ENCODE data around the gene LARP1. TPM values are rescaled to one million over a fixed set of nuclear protein-coding genes. Genes with fewer than 3 reads are reported as not detected.

LARP1 gene
- total and polyA plus RNA-seq, 10 of the 15 experiments (the other 5 are each of a cell fraction or from before 2014, with no cell fraction given): 22.6 to 227 (median 60.8) TPM

GRCh38 chr5:154756868-154757813, 2.0 kb downstream of the LARP1 start:
- WGBS (ENCODE audit: insufficient coverage, insufficient replicate concordance, low lambda C conversion rate, missing lambda C conversion rate): 2% methylated on average over 53 of the region's 73 CpGs
- DNase-seq (ENCODE audit: low read depth, low spot score) (no peak), FAIRE-seq (no peak), ATAC-seq (peak; percentile 2; the same call in 2 of the 3 replicates)
- RAD21 ChIA-PET (ENCODE audit: unreplicated experiment): interaction anchor here (3.8 kb wide), 1 partner anchor 12 kb away, joined by 14 read pairs; no protein-coding TSS in a partner anchor
- H3K4me3 ChIP-seq: peak overlapping the region; percentile 100
- POLR2A ChIA-PET: interaction anchor here (1.5 to 1.7 kb wide), 3 partner anchors 16 to 103 kb away, joined by 3 to 7 read pairs (median 3); partner anchors contain the start of gene CNOT8
- H3K9ac ChIP-seq (ENCODE audit: control insufficient read depth, insufficient read depth, low read length): peak overlapping the region; percentile 96
- peaks cover 34% of the 10 kb centered on the region for H3K4me1 ChIP-seq (ENCODE audit: control insufficient read depth, insufficient read depth, low read length)
- H3K27ac ChIP-seq (ENCODE audit: control insufficient read depth, insufficient read depth): peak overlapping the region; percentile 89
- H2AFZ ChIP-seq (ENCODE audit: control insufficient read depth, low read depth, low read length): no peak overlapping the region
- H4K20me1 ChIP-seq (ENCODE audit: control insufficient read depth, insufficient read depth): peaks cover 7% of the 10 kb centered on the region; the same call in 1 of the 2 replicates
- no TSS peak for BruUV-seq (replicated peaks)
- H3K9me3 ChIP-seq (replicated peaks; ENCODE audit: control insufficient read depth, insufficient read depth, low read length): no peaks in the 10 kb centered on the region
- intact Hi-C loops (cut with micrococcal nuclease; ENCODE audit: unreplicated experiment): loop anchor here (2.0 to 10.0 kb wide), 4 partner anchors 55 to 252 kb away; partner anchors contain the start of gene GEMIN5
- in situ Hi-C loops (cut with MboI): no loop called here
- CTCF ChIA-PET: interaction anchor here (1.2 to 1.5 kb wide), 3 partner anchors 10 to 100 kb away, joined by 3 to 8 read pairs (median 4); no protein-coding TSS in a partner anchor
- peak overlapping the region; percentile 71 for H3K4me2 ChIP-seq (ENCODE audit: control insufficient read depth, insufficient read depth)
- peaks cover 82% of the 10 kb centered on the region for H3K79me2 ChIP-seq (ENCODE audit: control insufficient read depth, insufficient read depth, low read length)
- SMC1A ChIA-PET (ENCODE audit: uncharacterized antibody, unreplicated experiment): interaction anchor here (1.2 to 3.6 kb wide), 3 partner anchors 12 to 53 kb away, joined by 5 to 33 read pairs (median 5); no protein-coding TSS in a partner anchor
- H3K36me3 ChIP-seq (ENCODE audit: control insufficient read depth in 2 of 2, insufficient read depth in 2 of 2, low read length in 1 of 2): peaks cover 0 to 2% of the 10 kb centered on the region in 2 experiments; a peak in 2 of 4 replicates
- no peaks in the 10 kb centered on the region for H3K27me3 ChIP-seq (replicated peaks in 1 of 2; ENCODE audit: control insufficient read depth in 2 of 2, insufficient read depth in 2 of 2, low read length in 1 of 2)
- TF ChIP-seq USF1 (IDR thresholded peaks at IDR 0.05; ENCODE audit: borderline replicate concordance, extremely low read length, insufficient read depth, low read depth, low read length): peak; percentile 53
- 0 out of 3 replicates have a peak, but pooled peaks have one; percentile 29 for TF ChIP-seq POU2F2 (IDR thresholded peaks at IDR 0.05; ENCODE audit: borderline replicate concordance, low read depth, low read length)
- TF ChIP-seq SIX5 (IDR thresholded peaks at IDR 0.05; ENCODE audit: low read depth, low read length, severe bottlenecking): no peak
- peak; percentile 98 for TF ChIP-seq NFXL1 (IDR thresholded peaks at IDR 0.05; ENCODE audit: borderline replicate concordance)
- TF ChIP-seq MYC (IDR thresholded peaks at IDR 0.05; ENCODE audit: insufficient read depth, insufficient read length, insufficient replicate concordance, low read length, severe bottlenecking): peak; percentile 81
- peak; percentile 25; the same call in 1 of the 2 replicates for TF ChIP-seq ATF7 (IDR thresholded peaks at IDR 0.05; ENCODE audit: low read depth)
- TF ChIP-seq PAX5 (IDR thresholded peaks at IDR 0.05; ENCODE audit: borderline replicate concordance, low read depth, low read length): no peak
- TF ChIP-seq IRF5 (IDR thresholded peaks at IDR 0.05; ENCODE audit: borderline replicate concordance): no peak
- 0 out of 2 replicates have a peak, but pooled peaks have one; percentile 10 for TF ChIP-seq CBFB (IDR thresholded peaks at IDR 0.05; ENCODE audit: low read depth)
- TF ChIP-seq MEF2A (IDR thresholded peaks at IDR 0.05; ENCODE audit: insufficient read depth, low read depth, low read length): no peak
- TF ChIP-seq SP1 (IDR thresholded peaks at IDR 0.05; ENCODE audit: low read depth, low read length): no peak
- no peak for TF ChIP-seq RELA (IDR thresholded peaks at IDR 0.05; ENCODE audit: borderline replicate concordance, partially characterized antibody)
- TF ChIP-seq NKRF (conservative IDR thresholded peaks at IDR 0.05): peak; percentile 45; the same call in 1 of the 2 replicates
- TF ChIP-seq YY1 (IDR thresholded peaks at IDR 0.05; ENCODE audit: low read depth, low read length): 0 out of 2 replicates have a peak, but pooled peaks have one; percentile 9
- no peak for TF ChIP-seq ZBTB33 (IDR thresholded peaks at IDR 0.05)

Data from GM12878 (cell line).